ENCODE measurements around the gene PDE8A.

PDE8A gene

DNA sequence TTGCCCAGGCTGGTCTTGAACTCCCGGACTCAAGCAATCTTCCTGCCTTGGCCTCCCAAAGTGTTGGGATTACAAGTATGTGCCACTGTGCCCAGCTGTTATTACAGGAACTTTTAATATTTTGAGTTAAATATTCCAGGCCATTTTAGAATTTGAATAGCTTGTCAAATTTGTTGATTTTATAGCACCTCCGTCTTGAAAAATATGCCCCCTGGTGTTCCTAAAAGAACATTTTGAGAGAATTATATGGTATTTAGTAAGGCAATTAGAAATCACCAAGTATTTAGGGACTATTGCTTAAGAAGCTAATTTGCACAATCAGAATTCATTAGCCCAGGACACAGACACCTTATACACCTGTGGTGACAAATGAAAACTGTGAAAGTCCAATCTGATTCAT lies 23.7 kb downstream of the PDE8A start:
- Histone ChIP-seq H3K36me3 (ENCODE audit: control insufficient read depth in 2 of 2, insufficient read depth in 1 of 2, low read length in 2 of 2) (no peaks in the 10 kb centered on the region; a peak in 1 of 3 replicates), H3K4me3 (ENCODE audit: low read depth, low read length) (no peak overlapping the region), H3K9me3 (ENCODE audit: control insufficient read depth, insufficient read depth, low read depth, low read length) (no peaks in the 10 kb centered on the region), H3K27ac (ENCODE audit: extremely low read depth, low read depth, low read length) (no peak overlapping the region), H3K4me1 (ENCODE audit: control insufficient read depth, insufficient read depth, low read length) (peaks cover 47% of the 10 kb centered on the region)
- ChIA-PET POLR2A (no interaction called here), CTCF (interaction anchor here (1.2 to 1.5 kb wide), 4 partner anchors 12 to 26 kb away, joined by 3 to 5 read pairs (median 3); no protein-coding TSS in a partner anchor)
- TF ChIP-seq, protein P1, sequence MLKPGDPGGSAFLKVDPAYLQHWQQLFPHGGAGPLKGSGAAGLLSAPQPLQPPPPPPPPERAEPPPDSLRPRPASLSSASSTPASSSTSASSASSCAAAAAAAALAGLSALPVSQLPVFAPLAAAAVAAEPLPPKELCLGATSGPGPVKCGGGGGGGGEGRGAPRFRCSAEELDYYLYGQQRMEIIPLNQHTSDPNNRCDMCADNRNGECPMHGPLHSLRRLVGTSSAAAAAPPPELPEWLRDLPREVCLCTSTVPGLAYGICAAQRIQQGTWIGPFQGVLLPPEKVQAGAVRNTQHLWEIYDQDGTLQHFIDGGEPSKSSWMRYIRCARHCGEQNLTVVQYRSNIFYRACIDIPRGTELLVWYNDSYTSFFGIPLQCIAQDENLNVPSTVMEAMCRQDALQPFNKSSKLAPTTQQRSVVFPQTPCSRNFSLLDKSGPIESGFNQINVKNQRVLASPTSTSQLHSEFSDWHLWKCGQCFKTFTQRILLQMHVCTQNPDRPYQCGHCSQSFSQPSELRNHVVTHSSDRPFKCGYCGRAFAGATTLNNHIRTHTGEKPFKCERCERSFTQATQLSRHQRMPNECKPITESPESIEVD (tag by site-specific recombination; IDR thresholded peaks at IDR 0.05) = peak; percentile 39; the same call in 1 of the 2 replicates
- no peak for TF ChIP-seq ZNF626 (tag by site-specific recombination; IDR thresholded peaks at IDR 0.05)

DNA sequence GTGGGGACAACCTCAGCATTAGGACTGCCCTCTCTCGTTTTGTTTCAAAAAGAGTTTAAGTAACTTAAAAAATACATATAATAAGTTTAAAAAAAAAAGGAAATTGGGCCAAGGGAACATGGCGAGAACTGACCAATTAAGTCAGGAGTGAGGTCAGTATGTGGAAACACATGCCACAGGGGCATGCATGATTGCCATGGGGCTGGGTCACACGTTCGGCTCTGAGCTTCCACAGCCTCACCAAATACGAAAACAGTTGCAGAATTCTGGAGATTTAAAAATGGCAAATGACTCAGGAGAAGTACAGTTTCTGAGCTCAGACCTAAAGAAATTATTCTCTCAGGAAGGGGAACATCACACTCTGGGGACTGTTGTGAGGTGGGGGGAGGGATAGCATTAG lies 24.1 kb downstream of the PDE8A start:
- Histone ChIP-seq H3K27ac (ENCODE audit: extremely low read depth, low read depth, low read length) (no peak overlapping the region), H3K4me1 (ENCODE audit: control insufficient read depth, insufficient read depth, low read length) (peaks cover 45% of the 10 kb centered on the region), H3K36me3 (ENCODE audit: control insufficient read depth in 2 of 2, insufficient read depth in 1 of 2, low read length in 2 of 2) (no peaks in the 10 kb centered on the region; a peak in 1 of 3 replicates), H3K4me3 (ENCODE audit: low read depth, low read length) (no peak overlapping the region), H3K9me3 (ENCODE audit: control insufficient read depth, insufficient read depth, low read depth, low read length) (no peaks in the 10 kb centered on the region)
- ChIA-PET CTCF (interaction anchor here (0.7 to 1.5 kb wide), 6 partner anchors 12 to 44 kb away, joined by 3 to 5 read pairs (median 3); no protein-coding TSS in a partner anchor), POLR2A (no interaction called here)
- TF ChIP-seq ZNF654 (tag by site-specific recombination; IDR thresholded peaks at IDR 0.05; ENCODE audit: low read depth) (no peak), ZNF112 (tag by site-specific recombination; IDR thresholded peaks at IDR 0.05) (no peak), ZBTB20 (tag by site-specific recombination; IDR thresholded peaks at IDR 0.05) (no peak), ZNF555 (tag by site-specific recombination; conservative IDR thresholded peaks at IDR 0.05) (no peak), ZNF302 (tag by site-specific recombination; IDR thresholded peaks at IDR 0.05; ENCODE audit: low read depth) (no peak), KLF10 (tag by site-specific recombination; IDR thresholded peaks at IDR 0.05) (no peak), ZNF416 (tag by site-specific recombination; IDR thresholded peaks at IDR 0.05) (no peak), ZNF549 (tag by site-specific recombination; IDR thresholded peaks at IDR 0.05) (no peak), KLF7 (tag by site-specific recombination; IDR thresholded peaks at IDR 0.05; ENCODE audit: borderline replicate concordance) (no peak)

DNA sequence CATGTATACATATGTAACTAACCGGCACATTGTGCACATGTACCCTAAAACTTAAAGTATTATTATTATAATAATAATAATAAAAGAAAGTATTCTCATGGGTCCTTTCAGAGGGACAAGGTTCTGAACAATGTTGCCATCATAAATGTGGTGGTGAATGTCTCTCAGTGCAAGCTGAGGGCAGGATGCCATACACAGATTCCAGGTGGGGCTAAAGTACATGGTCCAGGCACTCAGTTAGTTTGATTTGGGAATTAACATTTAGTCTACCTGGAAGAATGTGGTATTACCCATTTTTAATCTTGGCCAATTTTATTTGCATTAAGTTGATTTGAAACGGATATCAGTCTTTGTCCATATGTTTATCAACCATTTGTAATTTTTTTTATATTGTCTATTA lies 24.5 kb downstream of the PDE8A start:
- ChIA-PET CTCF (interaction anchor here (0.7 to 1.5 kb wide), 5 partner anchors 12 to 44 kb away, joined by 3 to 5 read pairs (median 3); no protein-coding TSS in a partner anchor), POLR2A (no interaction called here)
- Histone ChIP-seq H3K4me3 (ENCODE audit: low read depth, low read length) (no peak overlapping the region), H3K4me1 (ENCODE audit: control insufficient read depth, insufficient read depth, low read length) (peaks cover 45% of the 10 kb centered on the region), H3K9me3 (ENCODE audit: control insufficient read depth, insufficient read depth, low read depth, low read length) (no peaks in the 10 kb centered on the region), H3K36me3 (ENCODE audit: control insufficient read depth in 2 of 2, insufficient read depth in 1 of 2, low read length in 2 of 2) (no peaks in the 10 kb centered on the region; a peak in 1 of 3 replicates), H3K27ac (ENCODE audit: extremely low read depth, low read depth, low read length) (no peak overlapping the region)
- TF ChIP-seq ZBTB20 (tag by site-specific recombination; IDR thresholded peaks at IDR 0.05) (peak; percentile 79), ZNF792 (tag by site-specific recombination; IDR thresholded peaks at IDR 0.05) (no peak)

DNA sequence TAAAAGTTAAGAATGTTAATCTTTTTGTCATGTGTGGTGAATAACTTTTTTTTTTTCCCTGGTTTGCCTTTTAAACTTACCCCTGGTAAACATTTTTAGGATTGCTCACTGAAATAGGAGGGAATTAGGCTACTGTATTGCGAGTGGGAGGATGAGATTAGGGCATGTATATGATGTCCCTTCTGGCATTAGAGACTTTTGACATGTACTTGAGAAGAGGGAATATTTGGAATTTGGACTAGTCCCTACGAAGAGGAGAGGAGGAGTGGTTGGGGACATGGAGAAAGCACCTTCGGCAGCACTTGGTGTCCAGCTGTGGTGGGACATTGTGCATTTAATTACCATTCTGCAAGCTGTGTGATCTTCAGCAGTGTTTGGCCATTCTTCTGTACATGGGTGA lies 25.0 kb downstream of the PDE8A start:
- ChIA-PET POLR2A (interaction anchor here (1.4 kb wide), 1 partner anchor 25 kb away, joined by 6 read pairs; the partner anchor contains the start of gene PDE8A), CTCF (interaction anchor here (0.6 to 0.8 kb wide), 2 partner anchors 59 to 406 kb away, joined by 3 to 4 read pairs; partner anchors contain the start of gene ZSCAN2)

More for the DNA sequence above, 25.0 kb downstream of the PDE8A start:
- Histone ChIP-seq H3K4me3 (ENCODE audit: low read depth, low read length) (no peak overlapping the region), H3K9me3 (ENCODE audit: control insufficient read depth, insufficient read depth, low read depth, low read length) (no peaks in the 10 kb centered on the region), H3K36me3 (ENCODE audit: control insufficient read depth in 2 of 2, insufficient read depth in 1 of 2, low read length in 2 of 2) (no peaks in the 10 kb centered on the region; a peak in 1 of 3 replicates), H3K4me1 (ENCODE audit: control insufficient read depth, insufficient read depth, low read length) (peaks cover 45% of the 10 kb centered on the region), H3K27ac (ENCODE audit: extremely low read depth, low read depth, low read length) (no peak overlapping the region)
- TF ChIP-seq ZBTB48 (tag by site-specific recombination; IDR thresholded peaks at IDR 0.05) (peak; percentile 98), ZFHX2 (tag by site-specific recombination; conservative IDR thresholded peaks at IDR 0.05) (0 out of 2 replicates have a peak, but pooled peaks have one; percentile 24)
- TF ChIP-seq, protein P2, sequence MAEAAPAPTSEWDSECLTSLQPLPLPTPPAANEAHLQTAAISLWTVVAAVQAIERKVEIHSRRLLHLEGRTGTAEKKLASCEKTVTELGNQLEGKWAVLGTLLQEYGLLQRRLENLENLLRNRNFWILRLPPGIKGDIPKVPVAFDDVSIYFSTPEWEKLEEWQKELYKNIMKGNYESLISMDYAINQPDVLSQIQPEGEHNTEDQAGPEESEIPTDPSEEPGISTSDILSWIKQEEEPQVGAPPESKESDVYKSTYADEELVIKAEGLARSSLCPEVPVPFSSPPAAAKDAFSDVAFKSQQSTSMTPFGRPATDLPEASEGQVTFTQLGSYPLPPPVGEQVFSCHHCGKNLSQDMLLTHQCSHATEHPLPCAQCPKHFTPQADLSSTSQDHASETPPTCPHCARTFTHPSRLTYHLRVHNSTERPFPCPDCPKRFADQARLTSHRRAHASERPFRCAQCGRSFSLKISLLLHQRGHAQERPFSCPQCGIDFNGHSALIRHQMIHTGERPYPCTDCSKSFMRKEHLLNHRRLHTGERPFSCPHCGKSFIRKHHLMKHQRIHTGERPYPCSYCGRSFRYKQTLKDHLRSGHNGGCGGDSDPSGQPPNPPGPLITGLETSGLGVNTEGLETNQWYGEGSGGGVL (tag by site-specific recombination; IDR thresholded peaks at IDR 0.05) = no peak
